ENCODE measurements around the gene STRADA.

GRCh38 chr17:63653050-63653449 lies 88.5 kb downstream of the STRADA start:
- TF ChIP-seq CTCF (IDR thresholded peaks at IDR 0.05 in 2 of 3, conservative IDR thresholded peaks at IDR 0.05 in 1 of 3; ENCODE audit: control insufficient read depth in 2 of 3, extremely low read depth in 1 of 3, insufficient read depth in 1 of 3, low read depth in 3 of 3, low read length in 3 of 3) (no peak), KAT2A (conservative IDR thresholded peaks at IDR 0.05; ENCODE audit: control insufficient read depth, low read depth, low read length) (no peak)
